HG03060 (cell line): ENCODE results near the gene MYO16.

Experiments used
- ATAC-seq: cut with Tn5 transposase; IDR thresholded peaks from one replicate; pipeline ENCODE4 v1.9.1; 2021; ENCODE audit warnings: low read depth, moderate number of reproducible peaks; ENCODE audit not compliant: unreplicated experiment

The MYO16 gene

DNA sequence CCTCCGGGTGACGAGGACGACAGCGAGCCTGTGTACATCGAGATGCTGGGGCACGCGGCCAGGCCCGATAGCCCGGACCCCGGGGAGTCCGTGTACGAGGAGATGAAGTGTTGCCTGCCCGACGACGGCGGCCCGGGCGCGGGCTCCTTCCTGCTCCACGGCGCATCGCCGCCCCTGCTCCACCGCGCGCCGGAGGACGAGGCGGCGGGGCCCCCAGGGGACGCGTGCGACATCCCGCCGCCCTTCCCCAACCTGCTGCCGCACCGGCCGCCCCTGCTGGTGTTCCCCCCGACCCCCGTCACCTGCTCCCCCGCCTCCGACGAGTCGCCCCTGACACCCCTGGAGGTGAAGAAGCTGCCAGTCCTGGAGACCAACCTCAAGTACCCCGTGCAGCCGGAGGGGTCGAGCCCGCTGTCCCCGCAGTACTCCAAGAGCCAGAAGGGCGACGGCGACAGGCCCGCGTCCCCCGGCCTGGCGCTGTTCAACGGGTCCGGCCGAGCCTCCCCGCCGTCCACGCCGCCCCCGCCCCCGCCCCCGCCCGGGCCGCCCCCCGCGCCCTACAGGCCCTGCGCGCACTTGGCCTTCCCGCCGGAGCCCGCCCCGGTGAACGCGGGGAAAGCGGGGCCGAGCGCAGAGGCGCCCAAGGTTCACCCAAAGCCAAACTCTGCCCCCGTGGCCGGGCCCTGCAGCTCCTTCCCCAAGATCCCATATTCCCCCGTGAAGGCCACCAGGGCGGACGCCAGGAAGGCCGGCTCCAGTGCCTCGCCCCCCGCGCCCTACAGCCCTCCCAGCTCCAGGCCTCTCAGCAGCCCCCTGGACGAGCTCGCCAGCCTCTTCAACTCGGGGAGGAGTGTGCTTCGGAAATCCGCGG lies 511.3 kb downstream of the MYO16 start:
- no peak for ATAC-seq

DNA sequence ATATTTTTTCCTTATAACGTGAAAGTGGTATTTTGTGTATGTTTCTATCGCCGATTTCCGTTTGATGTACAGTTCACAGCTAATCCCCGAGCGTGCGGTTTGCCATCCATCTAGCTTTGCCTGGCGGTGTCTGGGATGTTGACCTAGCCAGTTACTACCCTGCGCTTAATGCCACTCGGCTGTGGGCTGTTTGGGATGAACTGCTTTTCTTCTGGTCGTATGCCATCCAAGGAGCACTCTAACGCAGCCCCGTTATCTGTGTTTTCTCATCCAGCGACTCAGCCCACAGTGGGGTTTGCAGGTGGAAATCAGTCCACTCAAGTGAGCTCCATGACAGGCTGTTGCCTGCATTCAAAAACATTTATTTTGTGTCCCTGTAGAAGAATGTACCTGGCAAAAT lies 512.3 kb downstream of the MYO16 start:
- no peak for ATAC-seq

DNA sequence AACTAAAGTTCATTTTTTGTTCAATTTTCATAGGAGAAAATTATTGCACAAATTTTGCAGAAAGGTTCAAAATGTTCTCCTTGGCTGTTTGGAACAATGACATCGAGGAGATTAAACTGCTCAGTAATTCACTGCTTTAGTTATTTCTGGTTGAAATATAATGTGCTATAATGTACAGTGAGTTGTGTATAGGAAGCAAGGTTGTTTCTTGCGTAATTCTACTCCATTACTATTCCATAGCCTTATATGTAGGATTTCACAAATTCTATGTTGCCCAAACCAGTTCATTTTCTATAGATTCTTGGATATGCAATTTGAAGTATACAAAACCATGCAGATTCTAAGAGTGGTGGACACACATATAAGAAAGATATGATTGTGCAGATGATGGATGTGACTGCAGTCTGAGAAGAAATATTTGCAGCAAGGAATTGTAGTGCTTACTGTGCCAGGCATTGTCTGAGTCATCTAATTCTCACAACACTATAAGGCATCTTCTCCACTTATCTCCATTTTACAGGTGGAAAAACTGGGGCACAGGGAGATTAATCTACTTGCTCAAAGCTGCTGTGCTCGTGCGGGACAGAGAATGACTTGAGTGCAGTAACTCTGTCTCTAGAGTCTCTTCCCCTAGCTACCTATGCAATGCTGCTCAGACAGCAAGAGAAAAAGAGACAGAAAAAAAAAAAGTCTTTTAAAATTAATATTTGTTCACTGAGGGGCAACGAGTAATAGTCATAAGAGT lies 515.5 kb downstream of the MYO16 start:
- peak; percentile 6 for ATAC-seq

- peak; percentile 85 for ATAC-seq
Measured at GRCh38 chr13:109145631-109146030, 516.2 kb downstream of the MYO16 start.

- no peak for ATAC-seq
Measured at GRCh38 chr13:109146393-109146792, 517.0 kb downstream of the MYO16 start.

GRCh38 chr13:109146912-109147647 lies 517.7 kb downstream of the MYO16 start:
- ATAC-seq: no peak

GRCh38 chr13:109148243-109148642 lies 518.8 kb downstream of the MYO16 start:
- no peak for ATAC-seq

DNA sequence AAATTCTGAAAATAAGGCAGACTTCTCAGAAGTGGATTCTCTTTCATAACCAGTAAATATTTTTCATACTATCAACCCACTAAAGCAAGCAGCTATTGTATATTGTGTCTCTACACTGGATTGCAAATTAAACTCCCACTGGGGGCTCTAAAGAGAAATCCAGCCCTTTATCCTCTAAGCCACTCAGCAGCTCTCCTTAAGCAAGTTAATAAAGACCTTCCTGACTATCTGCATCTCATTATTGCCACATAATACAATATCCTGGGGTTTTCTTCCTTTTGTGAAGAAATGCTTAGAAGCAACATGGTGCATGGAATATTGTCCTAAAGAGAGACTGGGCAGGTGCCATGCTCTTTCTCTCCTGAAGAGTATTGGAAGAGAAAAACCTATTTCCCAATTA lies 521.3 kb downstream of the MYO16 start:
- no peak for ATAC-seq

- ATAC-seq: no peak
Measured at GRCh38 chr13:109151255-109151654, 521.8 kb downstream of the MYO16 start.

- ATAC-seq: no peak
Measured at GRCh38 chr13:109151696-109152095, 522.3 kb downstream of the MYO16 start.

- no peak for ATAC-seq
Measured at GRCh38 chr13:109152311-109152820, 523.0 kb downstream of the MYO16 start.

DNA sequence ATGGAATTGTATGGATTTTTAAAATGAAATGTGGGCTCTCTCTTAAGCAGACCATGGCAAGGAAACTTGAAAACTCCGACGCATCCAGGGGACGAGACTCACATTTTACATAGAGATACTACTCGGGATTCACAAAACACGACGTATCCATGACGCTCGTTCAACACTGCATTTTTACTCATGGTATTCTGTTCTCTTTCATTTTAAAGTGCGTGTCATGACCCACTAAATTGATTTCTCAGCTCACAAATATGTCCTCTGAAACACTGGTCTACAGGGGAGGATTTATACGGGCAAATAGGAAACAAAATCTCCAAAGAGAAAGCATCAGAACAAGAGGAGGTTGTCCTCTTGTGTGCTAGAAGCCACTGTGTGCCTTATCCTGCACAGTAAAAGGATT lies 523.5 kb downstream of the MYO16 start:
- ATAC-seq: no peak

GRCh38 chr13:109154146-109154545 lies 524.7 kb downstream of the MYO16 start:
- no peak for ATAC-seq

DNA sequence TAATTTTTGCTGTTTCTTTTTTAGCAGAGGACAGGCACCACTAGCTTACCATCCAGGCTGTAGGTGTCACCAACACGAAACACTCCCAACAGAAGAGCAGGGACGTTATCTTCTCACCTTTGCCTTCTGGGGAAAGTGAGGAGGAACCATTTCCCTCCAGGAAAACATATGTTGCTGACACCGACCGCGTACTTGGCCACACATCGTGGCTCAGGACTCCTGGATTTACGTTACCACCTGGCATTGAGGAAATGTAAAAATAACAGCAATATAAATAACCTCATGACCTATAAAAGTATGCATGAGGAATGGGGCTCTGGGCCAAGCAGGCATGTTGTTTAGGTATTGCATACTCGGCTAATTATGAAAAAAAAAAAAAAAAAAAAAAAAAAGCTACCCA lies 525.1 kb downstream of the MYO16 start:
- no peak for ATAC-seq

DNA sequence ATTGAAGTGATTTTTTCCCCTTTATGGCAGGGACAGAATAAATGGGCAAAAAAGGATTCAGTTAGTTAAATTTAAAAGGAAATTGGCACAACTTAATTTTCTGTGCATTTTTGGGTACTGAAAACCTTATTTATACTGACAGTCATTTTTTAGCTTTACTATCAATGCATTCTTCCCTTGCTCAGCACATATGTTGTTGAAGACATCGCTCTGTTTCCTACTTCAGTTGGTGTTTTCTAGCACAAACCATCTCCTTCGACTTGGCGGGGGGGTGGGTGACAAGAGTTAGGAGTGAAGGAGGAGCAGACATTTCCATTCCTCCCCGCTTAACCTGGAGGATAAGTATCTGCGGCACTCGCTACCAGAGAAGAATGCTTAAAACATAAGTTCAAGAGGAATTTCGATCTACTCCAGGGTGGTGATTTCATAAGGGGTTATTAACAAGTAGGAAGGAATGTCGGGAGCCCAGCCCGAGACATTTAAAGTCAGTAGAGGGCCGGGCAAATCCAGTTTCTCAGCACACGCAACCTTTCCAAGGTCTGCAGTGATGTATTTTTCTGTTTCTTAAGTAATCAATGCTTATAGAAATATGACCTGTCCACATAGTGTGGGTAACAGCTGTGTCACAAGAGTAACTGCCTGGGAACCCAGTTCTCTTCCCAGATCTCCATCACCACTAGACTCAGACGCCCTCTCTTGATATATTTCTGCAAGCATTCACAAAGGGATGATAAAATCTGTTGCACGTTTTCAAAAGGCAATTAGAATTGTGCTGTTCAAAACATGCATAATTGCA lies 525.8 kb downstream of the MYO16 start:
- no peak for ATAC-seq

- no peak for ATAC-seq
Measured at GRCh38 chr13:109156181-109156935, 526.9 kb downstream of the MYO16 start.

DNA sequence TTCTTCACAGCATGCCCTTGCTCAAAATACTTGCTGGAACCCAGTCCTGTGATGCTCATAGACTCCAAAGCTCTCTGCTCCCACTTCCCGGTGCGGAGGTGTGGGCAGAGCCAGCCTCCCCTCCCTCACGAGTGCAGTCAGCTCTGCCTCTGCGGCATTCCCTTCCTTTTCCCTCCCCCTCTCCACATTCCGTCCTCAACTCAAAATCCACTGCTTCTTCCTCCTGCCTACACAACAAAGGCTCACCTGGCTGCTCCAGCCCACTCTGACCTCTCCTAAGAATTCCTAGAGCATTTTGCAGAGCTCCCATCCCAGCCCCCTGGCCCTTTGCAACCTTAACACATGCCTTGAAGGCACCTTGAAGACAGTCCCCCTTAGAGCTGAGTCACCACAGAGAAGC lies 527.9 kb downstream of the MYO16 start:
- ATAC-seq: no peak

GRCh38 chr13:109158383-109158782 lies 529.0 kb downstream of the MYO16 start:
- no peak for ATAC-seq

DNA sequence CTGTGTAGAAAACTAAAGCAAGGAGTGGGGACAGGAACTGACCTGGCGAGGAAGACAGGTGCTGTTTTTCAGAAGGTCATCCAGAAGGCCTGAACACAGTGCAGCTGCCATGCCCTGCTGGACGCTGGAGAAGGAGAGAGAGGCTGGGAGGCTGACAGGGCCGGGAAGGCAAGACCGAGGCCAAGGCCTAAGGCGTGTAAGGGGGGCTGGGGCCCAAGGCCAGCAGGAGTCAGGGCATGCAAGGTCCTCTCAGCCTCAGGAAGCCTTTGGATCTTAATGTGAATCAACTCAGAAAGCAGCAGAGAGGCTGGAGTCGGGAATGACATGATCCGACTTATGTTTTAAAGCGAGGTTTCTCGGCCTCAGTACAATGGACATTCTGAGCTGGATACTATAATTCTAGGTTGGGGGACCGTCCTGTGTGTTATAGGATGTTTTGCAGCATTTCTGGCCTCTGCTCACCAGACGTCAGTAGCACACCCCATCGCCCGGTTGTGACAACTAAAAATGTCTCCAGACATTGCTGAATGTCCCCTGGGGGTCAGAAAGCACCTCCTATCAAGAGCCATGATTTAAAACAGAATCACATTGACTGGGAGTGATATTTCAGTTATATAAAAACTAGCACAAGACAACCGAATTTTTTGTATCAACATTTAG lies 530.4 kb downstream of the MYO16 start:
- ATAC-seq: no peak
